Spleen (tissue), 11 donors: ENCODE results near the gene PTPRT. TPM values are rescaled to one million over a fixed set of nuclear protein-coding genes. Genes with fewer than 3 reads are reported as not detected.

ENCODE experiments used
- DNase-seq: peaks from one replicate; pipeline ENCODE4 v3.0.0-alpha.2; 2020
- H3K27ac ChIP-seq, 8 donors: fragments of 200-600 bp; sonication (generic) in 7 of 8; 1 replicate in 4 of 8; 2 replicates in 4 of 8; pipeline versions ENCODE4 v1.5.0 to v1.8.0; 2016 to 2021; ENCODE audit warnings: inconsistent platforms in 4 of 8, mild to moderate bottlenecking in 4 of 8, moderate library complexity in 1 of 8
- H3K27me3 ChIP-seq, 7 donors: fragments of 200-600 bp; sonication (generic) in 6 of 7; replicated peaks in 1 of 7; 1 replicate in 4 of 7; 2 replicates in 3 of 7; pipeline versions ENCODE4 v1.5.0 to v1.8.0; 2016 to 2021; ENCODE audit warnings: inconsistent platforms in 3 of 7, mild to moderate bottlenecking in 1 of 7
- H3K36me3 ChIP-seq, 6 donors: fragments of 200-600 bp; sonication (generic) in 5 of 6; 1 replicate in 4 of 6; 2 replicates in 2 of 6; pipeline versions ENCODE4 v1.5.0 to v1.8.0; 2016 to 2021; ENCODE audit warnings: inconsistent platforms in 2 of 6
- H3K4me1 ChIP-seq, 6 donors: fragments of 200-600 bp; sonication (generic) in 5 of 6; 1 replicate in 3 of 6; 2 replicates in 3 of 6; pipeline versions ENCODE4 v1.5.0 to v1.8.0; 2016 to 2021; ENCODE audit warnings: inconsistent platforms in 3 of 6
- H3K4me3 ChIP-seq, 8 donors: fragments of 200-600 bp; sonication (generic) in 7 of 8; 1 replicate in 4 of 8; 2 replicates in 4 of 8; pipeline versions ENCODE4 v1.5.0 to v1.8.0; 2016 to 2021; ENCODE audit warnings: inconsistent platforms in 4 of 8, mild to moderate bottlenecking in 4 of 8, moderate library complexity in 2 of 8
- H3K9me3 ChIP-seq, 8 donors: fragments of 200-600 bp; sonication (generic) in 7 of 8; 1 replicate in 4 of 8; 2 replicates in 4 of 8; pipeline versions ENCODE4 v1.5.0 to v1.8.0; 2016 to 2021; ENCODE audit warnings: inconsistent platforms in 4 of 8
- POLR2A ChIP-seq, 3 donors: fragments of 450-650 bp; IDR thresholded peaks; one replicate each; pipeline ENCODE4 v1.5.1; 2017; ENCODE audit warnings: antibody characterized with exemption in 3 of 3, mild to moderate bottlenecking in 1 of 3
- POLR2AphosphoS5 ChIP-seq, 3 donors: sonication (generic); formaldehyde crosslinking; IDR thresholded peaks; one replicate each; pipeline ENCODE4 v1.5.1; 2017; ENCODE audit warnings: antibody characterized with exemption in 3 of 3
- WGBS, 5 donors: extraction: QIAGEN DNeasy Blood & Tissue Kit in 3 of 5; methylation state at CpG; one replicate each; pipeline versions ENCODE4 v1.1.5 to v1.1.7; 2013 to 2018; 5-methylcytosine and 5-hydroxymethylcytosine counted together
- intact Hi-C: fragments of 100-400 bp; cut with DNase I; formaldehyde crosslinking; loops from one replicate; pipeline ENCODE4 v1.15.0; 2023; ENCODE audit warnings: low total_unique reads
- polyA plus RNA-seq, 3 donors: library from polyadenylated mRNA; stranded (reverse); fragments of 200-250 nt; gene quantifications; one replicate each; pipeline ENCODE4 v1.2.1, GENCODE V29; 2013
- total RNA-seq, 7 donors: library from RNA; depleted of rRNA in 3 of 7; stranded (reverse); fragments of >200 nt in 3 of 7; fragmentation: NEBNext Ultra II Directional in 4 of 7; extraction: Animal tissue kit (Norgen Biotek cat#: 25700) in 4 of 7; gene quantifications; one replicate each; pipeline versions ENCODE4 v1.1.0 to v1.2.1, GENCODE V29; 2016 to 2021
- TF ChIP-seq, protein P1 (sequence below), 11 experiments: fragments of 200-600 bp in 7 of 11; fragments of 450-650 bp in 4 of 11; sonication (generic) in 4 of 11; IDR thresholded peaks in 8 of 11; conservative IDR thresholded peaks in 3 of 11; 1 replicate in 7 of 11; 2 replicates in 4 of 11; pipeline versions ENCODE4 v1.4.0 to v1.8.0; 2016 to 2021; ENCODE audit warnings: antibody characterized with exemption in 11 of 11, inconsistent platforms in 4 of 11, mild to moderate bottlenecking in 1 of 11
- donor health status: healthy with polysubstance abuse.
- donor health status: DM: no; HTN: no; CAD: no; lungs with moderate emphysema.
- donor health status: DM: no; HTN: no; CAD: no.
- donor health status: Bipolar disorder and iron deficiency.
- donor health status: healthy.
- donor health status: DM: no; HTN: no; CAD: no.
- donor health status: DM: yes; HTN: yes; CAD: no.

Gene PTPRT
- total and polyA plus RNA-seq, 10 donors = 0.02 to 4.7 (median 1.2) TPM

DNA sequence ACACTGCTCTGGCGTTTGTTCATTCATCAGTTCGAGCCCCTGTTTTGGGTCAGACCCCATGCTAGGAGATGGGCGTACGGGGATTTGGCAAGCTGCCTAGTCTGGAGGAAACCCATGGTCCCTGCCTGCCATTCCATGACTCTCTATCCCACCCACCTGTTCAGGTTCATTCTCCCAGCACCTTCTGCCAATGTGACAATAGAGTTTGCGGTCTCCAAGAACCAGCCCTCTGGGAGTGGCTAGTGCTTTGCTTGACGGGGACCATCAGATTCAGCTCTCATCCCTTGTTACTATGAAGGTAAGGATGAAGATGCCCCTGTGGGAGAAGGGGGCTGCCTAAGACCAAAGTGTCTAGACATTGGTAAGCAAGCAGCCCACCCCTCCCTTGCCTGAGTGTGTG lies 345.0 kb downstream of the PTPRT start:
- H3K27ac ChIP-seq = no peak overlapping the region
- WGBS, 5 donors = 86 to 95% (median 88%) methylated on average over 6 of the region's 6 CpGs
- no peak for DNase-seq
- H3K36me3 ChIP-seq = no peaks in the 10 kb centered on the region
- TF ChIP-seq, protein P1, sequence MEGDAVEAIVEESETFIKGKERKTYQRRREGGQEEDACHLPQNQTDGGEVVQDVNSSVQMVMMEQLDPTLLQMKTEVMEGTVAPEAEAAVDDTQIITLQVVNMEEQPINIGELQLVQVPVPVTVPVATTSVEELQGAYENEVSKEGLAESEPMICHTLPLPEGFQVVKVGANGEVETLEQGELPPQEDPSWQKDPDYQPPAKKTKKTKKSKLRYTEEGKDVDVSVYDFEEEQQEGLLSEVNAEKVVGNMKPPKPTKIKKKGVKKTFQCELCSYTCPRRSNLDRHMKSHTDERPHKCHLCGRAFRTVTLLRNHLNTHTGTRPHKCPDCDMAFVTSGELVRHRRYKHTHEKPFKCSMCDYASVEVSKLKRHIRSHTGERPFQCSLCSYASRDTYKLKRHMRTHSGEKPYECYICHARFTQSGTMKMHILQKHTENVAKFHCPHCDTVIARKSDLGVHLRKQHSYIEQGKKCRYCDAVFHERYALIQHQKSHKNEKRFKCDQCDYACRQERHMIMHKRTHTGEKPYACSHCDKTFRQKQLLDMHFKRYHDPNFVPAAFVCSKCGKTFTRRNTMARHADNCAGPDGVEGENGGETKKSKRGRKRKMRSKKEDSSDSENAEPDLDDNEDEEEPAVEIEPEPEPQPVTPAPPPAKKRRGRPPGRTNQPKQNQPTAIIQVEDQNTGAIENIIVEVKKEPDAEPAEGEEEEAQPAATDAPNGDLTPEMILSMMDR (IDR thresholded peaks at IDR 0.05 in 8 of 11, conservative IDR thresholded peaks at IDR 0.05 in 3 of 11) = no peak
- H3K4me3 ChIP-seq = no peak overlapping the region
- intact Hi-C loops = no loop called here
- no peaks in the 10 kb centered on the region for H3K27me3 ChIP-seq
- H3K9me3 ChIP-seq = peaks cover 0 to 42% (median 0%) of the 10 kb centered on the region in 8 donors
- no peaks in the 10 kb centered on the region for H3K4me1 ChIP-seq

DNA sequence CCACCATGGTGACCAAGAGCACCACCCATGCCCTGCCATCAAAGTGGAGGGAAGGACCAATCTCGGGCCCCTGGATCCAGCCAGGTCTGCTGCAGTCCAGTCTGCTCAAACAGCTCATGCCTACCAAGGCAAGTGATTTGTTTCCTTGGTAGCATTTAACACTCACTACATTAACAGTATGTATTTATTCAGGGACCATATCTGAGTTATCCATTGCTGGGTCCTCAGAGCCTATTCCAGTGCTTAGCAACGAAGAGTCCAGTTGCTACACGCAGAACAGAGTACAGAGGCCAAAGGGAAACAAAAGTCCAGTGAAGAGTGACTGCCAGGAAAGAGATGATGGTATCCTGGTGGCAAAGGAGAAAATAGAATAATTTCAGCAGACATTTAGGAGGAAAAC lies 352.2 kb downstream of the PTPRT start:
- TF ChIP-seq, protein P1 (IDR thresholded peaks at IDR 0.05 in 8 of 11, conservative IDR thresholded peaks at IDR 0.05 in 3 of 11) = no peak
- TF ChIP-seq POLR2A (IDR thresholded peaks at IDR 0.05) (no peak), POLR2AphosphoS5 (IDR thresholded peaks at IDR 0.05) (no peak)
- Histone ChIP-seq H3K36me3 (no peaks in the 10 kb centered on the region), H3K4me1 (no peaks in the 10 kb centered on the region), H3K27ac (no peak overlapping the region), H3K9me3 (peaks cover 0 to 12% (median 0%) of the 10 kb centered on the region in 8 donors), H3K4me3 (no peak overlapping the region), H3K27me3 (no peaks in the 10 kb centered on the region)
- intact Hi-C loops = no loop called here
- 81 to 89% (median 82%) methylated on average over 3 of the region's 3 CpGs for WGBS, 5 donors
- no peak for DNase-seq

DNA sequence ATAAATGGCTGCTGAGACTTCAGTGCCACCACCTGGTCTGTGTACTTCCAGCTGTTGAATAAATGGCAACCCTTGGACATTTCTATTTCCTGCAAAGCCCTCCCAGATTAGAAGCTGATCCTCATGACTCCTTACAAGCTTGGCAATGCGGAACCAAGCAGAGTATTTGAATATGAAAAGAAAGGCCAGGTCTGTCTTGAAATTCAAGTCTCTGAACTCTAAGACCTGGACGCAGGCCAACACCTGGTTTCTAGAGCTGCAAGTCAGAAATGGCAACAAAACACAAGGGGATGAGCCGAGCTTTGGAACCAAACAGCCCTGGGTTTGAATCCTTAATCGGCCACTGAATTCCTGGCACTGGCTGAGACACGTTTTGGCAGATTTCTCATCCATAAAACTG lies 353.4 kb downstream of the PTPRT start:
- peaks cover 0 to 10% (median 0%) of the 10 kb centered on the region in 8 donors for H3K9me3 ChIP-seq
- no peaks in the 10 kb centered on the region for H3K27me3 ChIP-seq
- no peak overlapping the region for H3K4me3 ChIP-seq
- intact Hi-C loops = no loop called here
- WGBS, 5 donors = 66 to 74% (median 71%) methylated on average over 5 of the region's 5 CpGs
- TF ChIP-seq, protein P1 (IDR thresholded peaks at IDR 0.05 in 8 of 11, conservative IDR thresholded peaks at IDR 0.05 in 3 of 11) = no peak
- TF ChIP-seq POLR2A (IDR thresholded peaks at IDR 0.05) (no peak), POLR2AphosphoS5 (IDR thresholded peaks at IDR 0.05) (no peak)
- DNase-seq = no peak
- no peak overlapping the region for H3K27ac ChIP-seq
- no peaks in the 10 kb centered on the region for H3K36me3 ChIP-seq
- H3K4me1 ChIP-seq = no peaks in the 10 kb centered on the region

DNA sequence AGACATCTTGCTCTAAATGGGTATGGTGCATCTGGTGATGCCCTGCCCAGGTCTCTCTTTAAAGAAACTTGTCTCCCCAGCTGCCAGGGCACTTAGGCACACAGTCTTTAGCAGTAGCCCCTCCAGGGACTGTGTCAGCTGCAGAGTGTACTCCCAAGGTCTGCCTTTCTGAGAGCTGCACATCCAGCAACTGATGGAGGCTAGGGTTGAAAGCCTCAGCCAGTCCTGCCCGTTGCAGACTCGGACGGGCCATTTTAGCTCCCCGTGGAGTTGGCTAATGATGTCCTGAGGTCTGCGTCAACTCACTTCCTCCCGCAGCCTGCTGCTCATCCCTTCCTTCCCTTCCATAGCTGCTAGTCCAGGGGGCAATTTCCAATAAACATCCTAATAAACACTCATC lies 381.8 kb downstream of the PTPRT start:
- peaks cover 0 to 23% (median 0%) of the 10 kb centered on the region in 8 donors for H3K9me3 ChIP-seq
- no peaks in the 10 kb centered on the region for H3K27me3 ChIP-seq
- DNase-seq = no peak
- TF ChIP-seq POLR2AphosphoS5 (IDR thresholded peaks at IDR 0.05) (no peak), POLR2A (IDR thresholded peaks at IDR 0.05) (no peak)
- TF ChIP-seq, protein P1 (IDR thresholded peaks at IDR 0.05 in 8 of 11, conservative IDR thresholded peaks at IDR 0.05 in 3 of 11) = no peak
- no peak overlapping the region for H3K4me3 ChIP-seq
- no peaks in the 10 kb centered on the region for H3K36me3 ChIP-seq
- H3K27ac ChIP-seq = no peak overlapping the region
- H3K4me1 ChIP-seq = no peaks in the 10 kb centered on the region
- WGBS, 5 donors = 76 to 82% (median 80%) methylated on average over 6 of the region's 6 CpGs
- intact Hi-C loops = no loop called here
